ENCODE data around the gene RASA3.

The RASA3 gene

GRCh38 chr13:114009590-114010400 is 122.6 kb downstream of the RASA3 start:
- Histone ChIP-seq H3K36me3 (ENCODE audit: control insufficient read depth, low read depth, low read length) (no peaks in the 10 kb centered on the region), H3K9me3 (ENCODE audit: control insufficient read depth, low read depth, low read length) (no peaks in the 10 kb centered on the region), H3K4me1 (ENCODE audit: control insufficient read depth, low read depth, low read length) (no peaks in the 10 kb centered on the region), H3K9ac (ENCODE audit: low read length) (no peak overlapping the region), H3K4me3 (ENCODE audit: low read length) (no peak overlapping the region), H3K27me3 (ENCODE audit: control insufficient read depth, insufficient read depth, low read length) (no peaks in the 10 kb centered on the region), H3K27ac (ENCODE audit: low read length) (no peak overlapping the region)

GRCh38 chr13:114008964-114009589 is 123.3 kb downstream of the RASA3 start:
- Histone ChIP-seq H3K9ac (ENCODE audit: low read length) (no peak overlapping the region), H3K36me3 (ENCODE audit: control insufficient read depth, low read depth, low read length) (no peaks in the 10 kb centered on the region), H3K27ac (ENCODE audit: low read length) (no peak overlapping the region), H3K9me3 (ENCODE audit: control insufficient read depth, low read depth, low read length) (no peaks in the 10 kb centered on the region), H3K4me1 (ENCODE audit: control insufficient read depth, low read depth, low read length) (no peaks in the 10 kb centered on the region), H3K27me3 (ENCODE audit: control insufficient read depth, insufficient read depth, low read length) (no peaks in the 10 kb centered on the region), H3K4me3 (ENCODE audit: low read length) (no peak overlapping the region)

- H3K9ac ChIP-seq (ENCODE audit: low read length) = no peak overlapping the region
- H3K9me3 ChIP-seq (ENCODE audit: control insufficient read depth, low read depth, low read length) = no peaks in the 10 kb centered on the region
Measured at GRCh38 chr13:114007566-114007965, 124.9 kb downstream of the RASA3 start.

GRCh38 chr13:114005206-114005724 is 127.2 kb downstream of the RASA3 start:
- H3K9me3 ChIP-seq (ENCODE audit: control insufficient read depth, low read depth, low read length) = no peaks in the 10 kb centered on the region
- H3K27ac ChIP-seq (ENCODE audit: low read length) = no peak overlapping the region
- H3K4me3 ChIP-seq (ENCODE audit: low read length) = no peak overlapping the region
- no peaks in the 10 kb centered on the region for H3K4me1 ChIP-seq (ENCODE audit: control insufficient read depth, low read depth, low read length)
- no peaks in the 10 kb centered on the region for H3K36me3 ChIP-seq (ENCODE audit: control insufficient read depth, low read depth, low read length)
- no peaks in the 10 kb centered on the region for H3K27me3 ChIP-seq (ENCODE audit: control insufficient read depth, insufficient read depth, low read length)
- no peak overlapping the region for H3K9ac ChIP-seq (ENCODE audit: low read length)

More at GRCh38 chr13:114007566-114007965, 124.9 kb downstream of the RASA3 start:
- Histone ChIP-seq H3K36me3 (ENCODE audit: control insufficient read depth, low read depth, low read length) (no peaks in the 10 kb centered on the region), H3K27ac (ENCODE audit: low read length) (no peak overlapping the region), H3K4me1 (ENCODE audit: control insufficient read depth, low read depth, low read length) (no peaks in the 10 kb centered on the region), H3K27me3 (ENCODE audit: control insufficient read depth, insufficient read depth, low read length) (no peaks in the 10 kb centered on the region), H3K4me3 (ENCODE audit: low read length) (no peak overlapping the region)

- no peak overlapping the region for H3K4me3 ChIP-seq (ENCODE audit: low read length)
- no peaks in the 10 kb centered on the region for H3K4me1 ChIP-seq (ENCODE audit: control insufficient read depth, low read depth, low read length)
- H3K36me3 ChIP-seq (ENCODE audit: control insufficient read depth, low read depth, low read length) = no peaks in the 10 kb centered on the region
- no peak overlapping the region for H3K27ac ChIP-seq (ENCODE audit: low read length)
- no peak overlapping the region for H3K9ac ChIP-seq (ENCODE audit: low read length)
- H3K9me3 ChIP-seq (ENCODE audit: control insufficient read depth, low read depth, low read length) = no peaks in the 10 kb centered on the region
- H3K27me3 ChIP-seq (ENCODE audit: control insufficient read depth, insufficient read depth, low read length) = no peaks in the 10 kb centered on the region
Measured at GRCh38 chr13:114004420-114005205, 127.8 kb downstream of the RASA3 start.

GRCh38 chr13:114002771-114003321 is 129.6 kb downstream of the RASA3 start:
- Histone ChIP-seq H3K4me1 (ENCODE audit: control insufficient read depth, low read depth, low read length) (no peaks in the 10 kb centered on the region), H3K9ac (ENCODE audit: low read length) (no peak overlapping the region), H3K4me3 (ENCODE audit: low read length) (no peak overlapping the region), H3K27ac (ENCODE audit: low read length) (no peak overlapping the region), H3K36me3 (ENCODE audit: control insufficient read depth, low read depth, low read length) (no peaks in the 10 kb centered on the region), H3K27me3 (ENCODE audit: control insufficient read depth, insufficient read depth, low read length) (no peaks in the 10 kb centered on the region), H3K9me3 (ENCODE audit: control insufficient read depth, low read depth, low read length) (no peaks in the 10 kb centered on the region)

GRCh38 chr13:114002009-114002544 is 130.3 kb downstream of the RASA3 start:
- Histone ChIP-seq H3K36me3 (ENCODE audit: control insufficient read depth, low read depth, low read length) (no peaks in the 10 kb centered on the region), H3K4me3 (ENCODE audit: low read length) (no peak overlapping the region), H3K4me1 (ENCODE audit: control insufficient read depth, low read depth, low read length) (no peaks in the 10 kb centered on the region), H3K9me3 (ENCODE audit: control insufficient read depth, low read depth, low read length) (no peaks in the 10 kb centered on the region), H3K27me3 (ENCODE audit: control insufficient read depth, insufficient read depth, low read length) (no peaks in the 10 kb centered on the region), H3K9ac (ENCODE audit: low read length) (no peak overlapping the region), H3K27ac (ENCODE audit: low read length) (no peak overlapping the region)

GRCh38 chr13:114001331-114002008 is 131.0 kb downstream of the RASA3 start:
- no peaks in the 10 kb centered on the region for H3K9me3 ChIP-seq (ENCODE audit: control insufficient read depth, low read depth, low read length)
- H3K4me3 ChIP-seq (ENCODE audit: low read length) = no peak overlapping the region
- no peaks in the 10 kb centered on the region for H3K27me3 ChIP-seq (ENCODE audit: control insufficient read depth, insufficient read depth, low read length)
- H3K27ac ChIP-seq (ENCODE audit: low read length) = no peak overlapping the region
- H3K36me3 ChIP-seq (ENCODE audit: control insufficient read depth, low read depth, low read length) = no peaks in the 10 kb centered on the region
- no peaks in the 10 kb centered on the region for H3K4me1 ChIP-seq (ENCODE audit: control insufficient read depth, low read depth, low read length)
- no peak overlapping the region for H3K9ac ChIP-seq (ENCODE audit: low read length)

- Histone ChIP-seq H3K27ac (ENCODE audit: low read length) (no peak overlapping the region), H3K36me3 (ENCODE audit: control insufficient read depth, low read depth, low read length) (no peaks in the 10 kb centered on the region), H3K9ac (ENCODE audit: low read length) (no peak overlapping the region), H3K9me3 (ENCODE audit: control insufficient read depth, low read depth, low read length) (no peaks in the 10 kb centered on the region), H3K4me3 (ENCODE audit: low read length) (no peak overlapping the region), H3K4me1 (ENCODE audit: control insufficient read depth, low read depth, low read length) (no peaks in the 10 kb centered on the region), H3K27me3 (ENCODE audit: control insufficient read depth, insufficient read depth, low read length) (no peaks in the 10 kb centered on the region)
Measured at GRCh38 chr13:114000151-114001040, 132.0 kb downstream of the RASA3 start.

- Histone ChIP-seq H3K9ac (ENCODE audit: low read length) (no peak overlapping the region), H3K4me3 (ENCODE audit: low read length) (no peak overlapping the region), H3K9me3 (ENCODE audit: control insufficient read depth, low read depth, low read length) (no peaks in the 10 kb centered on the region), H3K4me1 (ENCODE audit: control insufficient read depth, low read depth, low read length) (no peaks in the 10 kb centered on the region), H3K36me3 (ENCODE audit: control insufficient read depth, low read depth, low read length) (no peaks in the 10 kb centered on the region), H3K27ac (ENCODE audit: low read length) (no peak overlapping the region), H3K27me3 (ENCODE audit: control insufficient read depth, insufficient read depth, low read length) (no peaks in the 10 kb centered on the region)
Measured at GRCh38 chr13:113999618-113999910, 132.9 kb downstream of the RASA3 start.
